ENCODE data around the gene POLR3A. TPM values are rescaled to one million over a fixed set of nuclear protein-coding genes. Genes with fewer than 3 reads are reported as not detected.

The POLR3A gene
- polyA plus RNA-seq, 1 of the 3 experiments (the other 2 are of a cell fraction) = 10.8 TPM

- no peak overlapping the region for H3K4me2 ChIP-seq
- H3K27me3 ChIP-seq (ENCODE audit: insufficient read depth) = no peaks in the 10 kb centered on the region
- ChIA-PET POLR2A (no interaction called here), CTCF (interaction anchor here (0.7 kb wide), 1 partner anchor 124 kb away, joined by 3 read pairs; no protein-coding TSS in a partner anchor)
- no peak overlapping the region for H3K9ac ChIP-seq
- H2AFZ ChIP-seq (ENCODE audit: low read depth) = no peak overlapping the region
- H3K79me2 ChIP-seq (ENCODE audit: insufficient read depth) = no peaks in the 10 kb centered on the region
- H3K9me2 ChIP-seq = no peaks in the 10 kb centered on the region
- no peaks in the 10 kb centered on the region for H3K36me3 ChIP-seq (replicated peaks in 1 of 2; ENCODE audit: control insufficient read depth in 1 of 2, insufficient read depth in 2 of 2, low read length in 1 of 2)
- H3K9me3 ChIP-seq = no peaks in the 10 kb centered on the region
- no peaks in the 10 kb centered on the region for H3F3A ChIP-seq (replicated peaks; ENCODE audit: insufficient read depth)
- H3K4me3 ChIP-seq (ENCODE audit: low read depth in 2 of 2, low read length in 1 of 2) = no peak overlapping the region
- WGBS (ENCODE audit: low lambda C conversion rate) = 86% methylated on average over 6 of the region's 6 CpGs
- H4K20me1 ChIP-seq (ENCODE audit: insufficient read depth) = no peaks in the 10 kb centered on the region
- H3K4me1 ChIP-seq (ENCODE audit: control insufficient read depth in 1 of 2, insufficient read depth in 2 of 2, low read depth in 1 of 2, low read length in 1 of 2) = no peaks in the 10 kb centered on the region; a peak in 1 of 4 replicates
- TF ChIP-seq RCOR1 (IDR thresholded peaks at IDR 0.05; ENCODE audit: low read length) (no peak), TAF1 (IDR thresholded peaks at IDR 0.05; ENCODE audit: borderline replicate concordance, low read depth, low read length) (no peak), NRF1 (IDR thresholded peaks at IDR 0.05; ENCODE audit: low read depth, low read length) (no peak), MXI1 (IDR thresholded peaks at IDR 0.05; ENCODE audit: low read depth, low read length) (no peak), JUND (IDR thresholded peaks at IDR 0.05) (no peak), IRF3 (IDR thresholded peaks at IDR 0.05; ENCODE audit: low read depth, low read length) (no peak), EP300 (IDR thresholded peaks at IDR 0.05; ENCODE audit: borderline replicate concordance in 1 of 2, low read depth in 1 of 2, low read length in 1 of 2) (no peak), POLR2AphosphoS5 (IDR thresholded peaks at IDR 0.05; ENCODE audit: low read depth, low read length) (no peak), EZH2phosphoT487 (IDR thresholded peaks at IDR 0.05; ENCODE audit: borderline replicate concordance, low read depth) (no peak), RXRA (IDR thresholded peaks at IDR 0.05; ENCODE audit: borderline replicate concordance, low read depth) (no peak), TEAD4 (IDR thresholded peaks at IDR 0.05; ENCODE audit: borderline replicate concordance, insufficient read depth) (no peak), FOXJ3 (CRISPR knock-in tag; IDR thresholded peaks at IDR 0.05) (no peak), GATA2 (CRISPR knock-in tag; IDR thresholded peaks at IDR 0.05) (no peak), GABPA (IDR thresholded peaks at IDR 0.05; ENCODE audit: low read depth) (no peak), MAX (IDR thresholded peaks at IDR 0.05; ENCODE audit: low read depth) (no peak), RAD21 (IDR thresholded peaks at IDR 0.05; ENCODE audit: low read length) (no peak), ELF1 (IDR thresholded peaks at IDR 0.05) (no peak), REST (IDR thresholded peaks at IDR 0.05; ENCODE audit: low read depth, low read length) (no peak), PBX3 (IDR thresholded peaks at IDR 0.05) (no peak)
- DNase-seq = no peak
- no peak overlapping the region for H3K27ac ChIP-seq (ENCODE audit: low read depth in 2 of 2, low read length in 1 of 2)
Measured at GRCh38 chr10:77960829-77961329, 68.4 kb downstream of the POLR3A start.

Measured in SK-N-SH (cell line).